Nephron (organoid): Measurements from ENCODE around the gene CCSER1.
A peak's percentile ranks its signal among the peaks of the same experiment; 100 is the strongest.
"Not testable (repeated sequence)": the region's sequence is repeated elsewhere in the genome, so short reads cannot be mapped to it uniquely, and the experiment has no call there.

Experiments used
- H3K27ac Mint-ChIP-seq, 3 experiments: 2 replicates each; pipeline ENCODE4 v1.8.0; 2020; ENCODE audit warnings: mixed read lengths in 3 of 3, mild to moderate bottlenecking in 2 of 3, moderate library complexity in 1 of 3
- H3K27me3 Mint-ChIP-seq: 2 replicates; pipeline ENCODE4 v1.8.0; 2021; ENCODE audit warnings: low read depth, mild to moderate bottlenecking, moderate library complexity, mixed read lengths
- H3K36me3 Mint-ChIP-seq: 2 replicates; pipeline ENCODE4 v1.8.0; 2020; ENCODE audit warnings: low read depth, mixed read lengths
- H3K4me1 Mint-ChIP-seq: 2 replicates; pipeline ENCODE4 v1.8.0; 2020; ENCODE audit warnings: mixed read lengths
- H3K4me3 Mint-ChIP-seq, 3 experiments: 2 replicates each; pipeline ENCODE4 v1.8.0; 2020; ENCODE audit warnings: mild to moderate bottlenecking in 3 of 3, mixed read lengths in 3 of 3, moderate library complexity in 2 of 3
- H3K9me3 Mint-ChIP-seq: 2 replicates; pipeline ENCODE4 v1.8.0; 2020; ENCODE audit warnings: mixed read lengths
- CTCF ChIP-seq, 3 experiments: fragments of 200-600 bp; sonication (generic); IDR thresholded peaks; one replicate each; pipeline ENCODE4 v1.5.0; 2021; ENCODE audit warnings: antibody characterized with exemption in 3 of 3; ENCODE audit not compliant: unreplicated experiment in 3 of 3

The CCSER1 gene

GRCh38 chr4:91340822-91341221, 1213.6 kb downstream of the CCSER1 start:
- no peaks in the 10 kb centered on the region for H3K9me3 Mint-ChIP-seq
- H3K4me3 Mint-ChIP-seq: no peak overlapping the region
- no peaks in the 10 kb centered on the region for H3K27me3 Mint-ChIP-seq
- no peak overlapping the region for H3K27ac Mint-ChIP-seq
- no peak for TF ChIP-seq CTCF (IDR thresholded peaks at IDR 0.05; ENCODE audit: unreplicated experiment in 3 of 3)
- no peaks in the 10 kb centered on the region for H3K4me1 Mint-ChIP-seq
- no peaks in the 10 kb centered on the region for H3K36me3 Mint-ChIP-seq

GRCh38 chr4:91345632-91346031, 1218.4 kb downstream of the CCSER1 start:
- Mint-ChIP-seq H3K36me3 (no peaks in the 10 kb centered on the region), H3K4me3 (no peak overlapping the region), H3K9me3 (no peaks in the 10 kb centered on the region), H3K27me3 (no peaks in the 10 kb centered on the region), H3K27ac (no peak overlapping the region), H3K4me1 (no peaks in the 10 kb centered on the region)
- no peak for TF ChIP-seq CTCF (IDR thresholded peaks at IDR 0.05; ENCODE audit: unreplicated experiment in 3 of 3)

GRCh38 chr4:91356496-91356895, 1229.3 kb downstream of the CCSER1 start:
- H3K4me1 Mint-ChIP-seq, H3K27ac Mint-ChIP-seq, H3K27me3 Mint-ChIP-seq, H3K36me3 Mint-ChIP-seq, H3K9me3 Mint-ChIP-seq, H3K4me3 Mint-ChIP-seq: not testable (repeated sequence)

GRCh38 chr4:91358016-91358415, 1230.8 kb downstream of the CCSER1 start:
- H3K4me1 Mint-ChIP-seq, H3K36me3 Mint-ChIP-seq, H3K27ac Mint-ChIP-seq, H3K9me3 Mint-ChIP-seq, H3K27me3 Mint-ChIP-seq, H3K4me3 Mint-ChIP-seq: not testable (repeated sequence)

- not testable (repeated sequence) for H3K4me1 Mint-ChIP-seq, H3K36me3 Mint-ChIP-seq, H3K9me3 Mint-ChIP-seq, H3K4me3 Mint-ChIP-seq, H3K27me3 Mint-ChIP-seq
- peak overlapping the region in 2 of 3 experiments; percentile 5 to 19 for H3K27ac Mint-ChIP-seq
Observed at GRCh38 chr4:91358621-91359020, 1231.4 kb downstream of the CCSER1 start.

- Mint-ChIP-seq H3K4me1 (no peaks in the 10 kb centered on the region), H3K36me3 (no peaks in the 10 kb centered on the region), H3K4me3 (no peak overlapping the region), H3K27ac (peak overlapping the region in 2 of 3 experiments; percentile 5 to 19), H3K27me3 (no peaks in the 10 kb centered on the region), H3K9me3 (no peaks in the 10 kb centered on the region)
- no peak for TF ChIP-seq CTCF (IDR thresholded peaks at IDR 0.05; ENCODE audit: unreplicated experiment in 3 of 3)
Observed at GRCh38 chr4:91359041-91360031, 1232.1 kb downstream of the CCSER1 start.

- Mint-ChIP-seq H3K4me3 (no peak overlapping the region), H3K36me3 (no peaks in the 10 kb centered on the region), H3K27ac (no peak overlapping the region), H3K4me1 (no peaks in the 10 kb centered on the region), H3K27me3 (no peaks in the 10 kb centered on the region), H3K9me3 (no peaks in the 10 kb centered on the region)
- no peak for TF ChIP-seq CTCF (IDR thresholded peaks at IDR 0.05; ENCODE audit: unreplicated experiment in 3 of 3)
Observed at GRCh38 chr4:91362125-91362524, 1234.9 kb downstream of the CCSER1 start.
